Effector memory CD4-positive, alpha-beta T cell (primary cell): Measurements from ENCODE around the gene LNX2.

Experiments used
- DNase-seq, 3 donors: peaks; one replicate each; pipeline ENCODE4 v3.0.0-alpha.2; 2020
- H3K27ac ChIP-seq: 2 replicates; pipeline ENCODE4 v1.7.0; 2013; ENCODE audit warnings: mild to moderate bottlenecking, low read length, moderate library complexity; ENCODE audit not compliant: insufficient read depth, poor library complexity, severe bottlenecking
- H3K27me3 ChIP-seq: replicated peaks from 2 replicates; pipeline ENCODE4 v1.7.0; 2013; ENCODE audit warnings: mild to moderate bottlenecking, low read length; ENCODE audit not compliant: insufficient read depth, control insufficient read depth, poor library complexity, severe bottlenecking
- H3K36me3 ChIP-seq: 2 replicates; pipeline ENCODE4 v1.7.0; 2013; ENCODE audit warnings: mild to moderate bottlenecking, low read length, moderate library complexity; ENCODE audit not compliant: control insufficient read depth, insufficient read depth
- H3K4me1 ChIP-seq: 2 replicates; pipeline ENCODE4 v1.7.0; 2013; ENCODE audit warnings: low read length, mild to moderate bottlenecking; ENCODE audit not compliant: control insufficient read depth, insufficient read depth, poor library complexity, severe bottlenecking
- H3K4me3 ChIP-seq: 2 replicates; pipeline ENCODE4 v1.7.0; 2013; ENCODE audit warnings: low read length, low read depth, mild to moderate bottlenecking; ENCODE audit not compliant: insufficient read depth, poor library complexity, severe bottlenecking
- H3K9me3 ChIP-seq: 2 replicates; pipeline ENCODE4 v1.7.0; 2013; ENCODE audit warnings: mild to moderate bottlenecking, low read length, moderate library complexity; ENCODE audit not compliant: control insufficient read depth

LNX2 gene

DNA sequence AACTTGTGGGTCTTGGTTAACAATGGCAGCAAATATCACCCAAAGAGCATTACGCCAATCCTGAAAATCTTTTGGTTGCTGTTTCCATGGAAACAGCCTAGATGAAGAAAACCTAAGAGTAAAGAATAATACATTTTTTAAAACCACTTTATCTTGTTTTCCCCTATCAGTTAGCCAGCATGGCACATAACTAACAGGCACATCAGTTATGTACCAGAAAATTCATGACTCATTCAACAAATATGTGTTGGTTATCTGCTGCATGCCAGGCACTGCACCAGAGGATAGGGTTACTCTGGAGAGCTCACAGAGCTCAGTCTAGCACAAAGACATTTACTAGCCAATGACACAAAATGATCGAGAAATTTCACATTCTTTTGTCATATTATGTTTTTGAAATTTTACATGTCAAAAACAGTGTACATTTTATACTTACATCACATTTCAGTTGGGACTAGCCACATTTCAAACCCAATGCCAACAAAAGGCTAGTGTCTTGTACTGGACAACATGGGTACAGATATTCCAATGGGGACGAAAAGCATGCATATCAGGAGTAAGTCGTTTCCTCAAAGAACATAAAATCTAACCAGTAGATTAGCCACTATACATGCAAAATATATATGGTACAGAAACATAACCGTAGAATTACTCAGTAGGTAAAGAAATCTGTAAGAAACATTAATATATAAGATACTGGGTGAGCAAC is 20.3 kb downstream of the LNX2 start:
- no peaks in the 10 kb centered on the region for H3K4me1 ChIP-seq
- no peaks in the 10 kb centered on the region for H3K9me3 ChIP-seq
- no peaks in the 10 kb centered on the region for H3K27me3 ChIP-seq
- no peaks in the 10 kb centered on the region for H3K36me3 ChIP-seq
- no peak overlapping the region for H3K4me3 ChIP-seq
- no peak for DNase-seq
- no peak overlapping the region for H3K27ac ChIP-seq

DNA sequence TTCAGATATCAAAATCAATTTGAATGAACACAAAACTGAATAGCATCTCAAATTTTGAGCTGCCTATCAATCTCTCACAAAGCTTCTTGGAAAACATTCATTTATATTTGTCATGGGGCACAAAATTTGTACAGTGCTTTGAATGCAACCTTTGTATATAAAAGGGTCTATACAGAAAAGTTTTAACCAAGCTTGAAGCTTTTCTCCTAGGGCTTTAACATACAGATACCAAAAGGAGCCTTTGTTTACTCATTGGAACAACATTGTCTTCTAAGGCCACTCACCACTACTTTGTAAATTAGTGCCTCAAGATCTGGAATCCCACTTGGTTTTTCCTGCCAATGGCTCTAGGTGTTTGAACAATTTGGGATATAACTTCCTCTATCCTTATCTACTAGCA is 21.2 kb downstream of the LNX2 start:
- DNase-seq = no peak
- H3K36me3 ChIP-seq = no peaks in the 10 kb centered on the region
- no peaks in the 10 kb centered on the region for H3K9me3 ChIP-seq
- H3K4me3 ChIP-seq = no peak overlapping the region
- H3K27me3 ChIP-seq = no peaks in the 10 kb centered on the region
- H3K27ac ChIP-seq = no peak overlapping the region
- no peaks in the 10 kb centered on the region for H3K4me1 ChIP-seq

DNA sequence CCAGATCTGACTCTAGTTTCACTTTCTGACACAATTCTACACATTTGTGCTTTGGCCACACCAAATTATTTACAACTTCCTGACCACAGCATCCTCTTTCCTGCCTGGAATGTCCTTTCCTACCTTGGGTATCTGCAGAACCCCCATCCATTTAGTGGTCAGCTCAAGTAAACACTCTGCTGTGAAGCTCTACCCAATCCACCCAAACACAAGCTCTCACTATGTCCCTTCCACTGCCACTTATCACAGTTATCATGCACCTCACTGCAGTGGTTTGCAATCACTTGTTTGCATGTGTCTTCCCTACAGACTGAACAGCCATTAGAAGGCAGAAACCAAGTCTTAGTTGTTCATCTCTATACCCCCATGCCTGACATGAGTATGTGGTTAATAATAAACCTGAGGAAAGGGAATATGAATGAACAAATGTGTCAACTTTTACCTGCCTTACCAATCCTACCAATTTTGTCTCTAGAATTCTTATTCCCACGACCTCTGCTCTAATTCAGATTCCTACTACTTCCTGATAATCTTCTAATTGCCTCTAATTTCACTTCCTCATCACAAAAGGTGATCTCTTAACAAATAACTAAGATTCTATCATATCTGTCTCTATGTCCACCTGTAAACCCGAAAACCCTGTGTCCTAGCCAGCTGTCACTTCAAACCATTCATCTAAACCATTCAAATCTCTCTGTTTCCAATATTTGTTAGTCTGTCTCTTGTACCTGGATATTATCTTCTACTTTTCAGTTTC is 25.1 kb downstream of the LNX2 start:
- H3K9me3 ChIP-seq = no peaks in the 10 kb centered on the region

DNA sequence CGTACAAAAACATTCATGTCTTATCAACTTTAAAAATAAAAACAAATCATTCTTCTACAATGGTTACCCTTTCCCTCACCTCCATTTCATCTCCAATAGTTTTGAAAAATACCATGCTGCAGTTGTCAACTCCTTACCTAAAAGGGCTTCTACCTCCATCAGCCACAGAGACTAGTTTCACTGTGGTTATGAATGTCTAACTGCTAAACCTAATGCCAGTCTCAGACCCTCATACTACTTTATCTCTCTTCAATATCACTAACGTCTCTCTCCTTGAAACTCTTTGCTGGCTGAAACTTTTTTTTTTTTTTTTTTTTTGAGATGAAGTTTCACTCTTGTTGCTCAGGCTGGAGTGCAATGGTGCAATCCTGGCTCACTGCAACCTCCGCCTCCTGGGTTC is 27.1 kb downstream of the LNX2 start:
- H3K4me3 ChIP-seq = no peak overlapping the region
- H3K27me3 ChIP-seq = no peaks in the 10 kb centered on the region
- DNase-seq = no peak
- no peaks in the 10 kb centered on the region for H3K4me1 ChIP-seq
- no peaks in the 10 kb centered on the region for H3K36me3 ChIP-seq
- H3K27ac ChIP-seq = no peak overlapping the region
- H3K9me3 ChIP-seq = no peaks in the 10 kb centered on the region

More for the DNA sequence above, 25.1 kb downstream of the LNX2 start:
- Histone ChIP-seq H3K4me3 (no peak overlapping the region), H3K27me3 (no peaks in the 10 kb centered on the region), H3K4me1 (no peaks in the 10 kb centered on the region), H3K27ac (no peak overlapping the region), H3K36me3 (no peaks in the 10 kb centered on the region)
- DNase-seq = no peak

DNA sequence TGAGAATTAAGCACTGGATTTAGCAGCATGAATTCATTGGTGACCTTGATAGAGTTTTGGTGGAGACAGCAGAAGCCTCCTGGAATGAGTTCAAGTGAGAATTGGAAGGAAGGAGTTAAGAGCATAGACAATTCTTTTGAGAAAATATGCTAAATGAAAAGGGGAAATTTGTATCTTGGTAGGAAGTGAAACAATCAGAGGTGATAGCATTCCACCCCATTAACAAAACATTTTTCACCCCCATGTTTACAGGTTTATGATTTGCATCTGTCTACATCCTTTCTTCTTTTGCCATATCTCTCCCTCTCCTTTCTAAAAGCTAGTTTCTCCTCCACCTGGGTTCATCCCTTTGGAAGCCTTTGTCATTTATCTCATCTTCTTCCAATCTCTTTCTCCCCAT is 27.5 kb downstream of the LNX2 start:
- no peak for DNase-seq
- Histone ChIP-seq H3K36me3 (no peaks in the 10 kb centered on the region), H3K27ac (no peak overlapping the region), H3K4me3 (no peak overlapping the region), H3K9me3 (no peaks in the 10 kb centered on the region), H3K27me3 (no peaks in the 10 kb centered on the region), H3K4me1 (no peaks in the 10 kb centered on the region)

DNA sequence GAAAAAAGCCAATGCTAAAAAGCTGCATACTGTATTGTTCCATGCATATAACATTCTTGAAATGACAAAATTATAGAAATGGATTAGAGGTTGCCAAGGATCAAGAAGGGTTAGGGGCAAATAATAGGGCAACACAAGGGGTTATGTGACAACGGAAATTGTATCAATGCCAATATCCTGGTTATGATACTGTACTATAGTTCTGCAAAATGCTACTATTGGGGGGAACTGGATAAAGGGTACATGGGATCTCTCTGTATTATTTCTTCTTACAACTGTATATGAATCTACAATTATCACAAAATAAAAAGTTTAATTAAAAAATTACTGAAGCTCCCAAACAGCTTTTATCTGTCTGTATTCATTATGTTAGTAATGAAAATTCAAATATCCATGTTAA is 31.9 kb downstream of the LNX2 start:
- peaks cover 4% of the 10 kb centered on the region for H3K4me1 ChIP-seq
- no peaks in the 10 kb centered on the region for H3K36me3 ChIP-seq
- H3K4me3 ChIP-seq = no peak overlapping the region
- DNase-seq = no peak
- H3K9me3 ChIP-seq = no peaks in the 10 kb centered on the region
- H3K27me3 ChIP-seq = no peaks in the 10 kb centered on the region
- H3K27ac ChIP-seq = no peak overlapping the region

DNA sequence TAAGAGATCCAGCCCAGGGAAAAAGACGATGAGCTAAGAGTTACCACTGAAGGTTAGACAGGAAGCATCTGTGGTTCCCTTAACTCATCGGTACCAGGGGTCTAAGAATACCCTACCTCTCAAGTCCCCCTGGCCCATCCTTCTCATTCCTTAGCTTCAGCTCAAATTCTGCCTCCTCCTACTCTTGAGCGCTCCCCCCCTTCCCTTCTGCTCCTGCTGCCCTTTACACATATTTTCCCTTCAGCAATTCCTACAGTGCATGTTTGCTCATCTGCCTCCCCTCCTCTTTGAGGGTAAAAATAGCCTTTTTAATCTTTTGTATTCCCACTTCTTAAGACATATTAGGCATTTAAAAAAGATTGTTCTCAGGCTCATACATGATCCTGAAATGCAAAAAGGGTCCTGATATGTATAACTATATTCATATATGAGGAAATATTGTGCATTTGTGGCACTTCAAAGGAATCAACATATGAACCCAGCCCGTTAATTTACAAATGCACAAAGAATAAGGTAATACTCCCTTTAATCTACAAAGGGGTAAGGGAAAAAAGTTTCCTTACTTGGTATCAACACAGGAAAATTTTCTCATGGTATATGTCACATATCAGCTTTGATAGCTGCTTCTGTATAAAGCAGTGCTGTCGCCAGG is 33.1 kb downstream of the LNX2 start:
- no peaks in the 10 kb centered on the region for H3K36me3 ChIP-seq
- H3K4me3 ChIP-seq = no peak overlapping the region
- no peak for DNase-seq
- H3K9me3 ChIP-seq = no peaks in the 10 kb centered on the region
- H3K27ac ChIP-seq = no peak overlapping the region
- H3K4me1 ChIP-seq = peaks cover 5% of the 10 kb centered on the region
- no peaks in the 10 kb centered on the region for H3K27me3 ChIP-seq

DNA sequence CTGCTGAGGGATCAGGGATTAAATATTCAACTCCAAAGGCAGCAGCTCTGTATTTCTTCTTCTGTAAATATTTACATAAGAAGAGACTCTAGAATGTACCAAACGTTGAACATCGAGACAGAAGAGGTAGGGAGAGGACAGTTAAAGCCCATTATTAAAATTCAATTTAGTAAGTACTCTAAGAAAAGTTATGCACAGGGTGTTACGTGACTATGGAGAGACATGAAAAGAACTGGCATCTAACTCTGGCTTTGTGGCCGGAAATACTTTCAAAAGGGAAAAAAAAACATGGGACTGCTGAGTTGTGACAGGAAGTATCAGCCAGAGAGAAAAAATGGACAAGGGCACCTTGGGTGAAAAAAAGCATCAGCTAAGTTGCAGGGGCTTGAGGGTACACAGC is 36.7 kb downstream of the LNX2 start:
- H3K4me1 ChIP-seq = peaks cover 5% of the 10 kb centered on the region
- H3K27me3 ChIP-seq = no peaks in the 10 kb centered on the region
- no peaks in the 10 kb centered on the region for H3K9me3 ChIP-seq
- H3K4me3 ChIP-seq = no peak overlapping the region
- H3K36me3 ChIP-seq = no peaks in the 10 kb centered on the region
- H3K27ac ChIP-seq = no peak overlapping the region
- DNase-seq = no peak

DNA sequence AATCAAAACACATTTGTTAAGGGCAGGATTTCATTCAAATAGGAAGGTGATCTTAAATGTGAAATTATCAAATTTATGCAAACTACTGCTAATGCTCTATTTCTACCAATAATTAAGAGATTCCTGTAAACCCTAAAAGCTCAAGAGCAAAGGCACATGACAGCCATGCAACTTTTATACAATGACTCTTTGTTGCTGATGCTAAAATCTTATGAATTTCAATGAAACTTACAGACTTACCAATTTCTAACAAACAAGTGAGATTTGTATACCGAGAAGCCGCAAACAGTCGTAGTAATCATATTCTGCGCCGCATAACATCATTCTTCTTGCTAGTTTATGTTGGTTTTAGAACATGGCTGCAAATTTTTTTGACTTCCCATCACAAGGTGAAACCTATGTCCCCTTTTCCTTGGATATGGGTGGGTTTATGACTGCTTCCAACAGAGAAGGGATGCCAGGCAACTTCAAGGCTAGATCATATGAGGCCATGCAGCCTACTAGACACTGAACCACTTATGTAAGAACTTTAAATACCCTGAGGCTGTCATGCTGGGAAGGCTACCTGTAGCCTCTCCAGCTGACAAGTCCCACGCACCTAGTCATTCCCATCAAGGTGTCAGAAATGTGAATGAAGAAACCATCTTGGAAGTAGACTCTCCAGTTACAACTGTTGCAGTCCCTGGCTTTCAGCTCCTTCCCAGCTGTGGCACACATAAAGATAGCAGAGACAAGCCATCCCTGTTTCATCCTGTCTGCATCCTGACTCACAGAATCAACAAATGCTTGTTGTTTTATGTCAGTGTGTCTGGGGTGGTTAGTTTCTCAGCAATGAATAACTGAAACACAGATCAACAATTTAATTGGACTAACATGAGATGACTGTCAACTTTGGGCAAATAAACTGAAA is 42.0 kb downstream of the LNX2 start:
- H3K4me3 ChIP-seq = no peak overlapping the region
- H3K27ac ChIP-seq = no peak overlapping the region
- H3K9me3 ChIP-seq = no peaks in the 10 kb centered on the region
- H3K36me3 ChIP-seq = no peaks in the 10 kb centered on the region
- H3K4me1 ChIP-seq = peaks cover under 1% of the 10 kb centered on the region
- no peak for DNase-seq
- no peaks in the 10 kb centered on the region for H3K27me3 ChIP-seq
